Activated CD8-positive, alpha-beta memory T cell treated with anti-CD3 and anti-CD28 coated beads for 4 hours (primary cell): ENCODE results near the gene CST1.

Experiments used
- DNase-seq, 2 donors: peaks; one replicate each; pipeline ENCODE4 v3.0.0-alpha.2; 2020; ENCODE audit warnings: low read depth in 2 of 2

Gene CST1

DNA sequence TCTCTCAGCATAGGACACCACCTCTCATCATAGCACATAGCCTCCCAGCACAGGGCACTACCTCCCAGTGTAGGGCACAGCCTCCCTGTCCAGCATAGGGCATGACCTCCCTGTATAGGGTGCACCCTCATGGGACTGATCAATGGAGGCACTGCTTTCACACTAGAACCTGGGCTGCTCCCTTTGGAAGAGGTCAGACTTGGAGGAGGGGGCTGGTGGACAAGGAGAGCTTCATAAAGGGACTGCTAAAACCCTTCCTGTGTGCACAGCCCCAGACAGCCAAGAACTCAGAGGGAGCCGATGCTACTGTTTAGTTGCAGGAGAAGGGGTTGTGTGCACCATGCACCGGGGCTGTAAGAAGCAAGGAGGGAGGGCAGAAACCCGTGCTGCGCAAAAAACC is 40.0 kb downstream of the CST1 start:
- no peak for DNase-seq

DNA sequence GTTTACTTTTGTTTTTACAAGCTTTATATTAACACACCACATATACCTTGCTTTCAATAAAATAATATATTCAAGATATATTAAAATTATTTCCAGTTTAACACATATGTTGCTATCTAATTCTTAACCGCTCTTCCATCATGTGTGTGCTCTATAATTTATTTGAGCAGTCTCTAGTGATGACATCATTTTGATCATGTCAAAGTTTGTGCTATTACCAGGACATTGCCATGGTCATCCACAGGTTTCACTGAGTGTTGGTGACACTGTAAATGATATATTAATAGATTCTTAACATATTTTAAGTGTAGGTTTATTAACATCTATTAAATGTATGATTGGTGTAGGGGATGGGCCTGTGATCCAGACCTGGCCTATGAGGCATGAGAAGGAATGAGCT is 44.8 kb downstream of the CST1 start:
- no peak for DNase-seq

- no peak for DNase-seq
Measured at GRCh38 chr20:23702021-23702420, 48.7 kb downstream of the CST1 start.

DNA sequence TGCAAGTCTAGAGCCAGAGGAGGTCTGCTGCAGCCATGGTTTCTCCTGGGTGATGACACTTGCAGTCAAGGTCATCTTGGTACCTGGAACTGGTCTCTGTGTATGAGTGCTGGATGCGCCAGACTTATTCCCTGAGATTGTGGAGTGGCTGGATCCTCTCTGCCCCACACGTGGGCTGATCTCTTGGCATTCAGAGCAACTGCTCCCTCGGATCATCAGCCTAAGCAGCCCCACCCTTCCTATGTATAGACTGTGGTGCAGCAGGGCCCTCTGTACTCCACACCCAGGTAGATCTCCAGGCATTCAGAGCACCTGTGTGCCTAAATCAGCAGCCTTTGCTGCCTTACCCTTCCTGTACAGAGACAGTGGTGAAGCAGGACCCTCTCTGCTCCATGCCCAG is 49.8 kb downstream of the CST1 start:
- DNase-seq: no peak

GRCh38 chr20:23697947-23698346 is 52.8 kb downstream of the CST1 start:
- DNase-seq: no peak
